Natural killer cell (primary cell): ENCODE results near the gene GNAS-AS1. TPM values are rescaled to one million over a fixed set of nuclear protein-coding genes. Genes with fewer than 3 reads are reported as not detected.

ENCODE experiments used
- ATAC-seq, 3 donors: fragments of 150-1000 bp in 2 of 3; fragments of 200-7000 bp in 1 of 3; cut with Tn5 transposase; 1 replicate in 1 of 3; 2 replicates in 2 of 3; pipeline ENCODE4 v1.10.0; 2021; ENCODE audit warnings: mild to moderate bottlenecking in 2 of 3, moderate library complexity in 2 of 3
- DNase-seq, 2 donors: peaks; one replicate each; pipeline versions ENCODE4 v3.0.0 to v3.0.0-alpha.2; 2013 to 2021; ENCODE audit warnings: mixed read lengths in 1 of 2
- H3K27ac ChIP-seq: one replicate; pipeline ENCODE4 v1.5.1; 2013; ENCODE audit warnings: mild to moderate bottlenecking, low read length
- H3K27me3 ChIP-seq: one replicate; pipeline ENCODE4 v1.6.1; 2013; ENCODE audit warnings: low read length; ENCODE audit not compliant: control insufficient read depth, insufficient read depth
- H3K36me3 ChIP-seq: one replicate; pipeline ENCODE4 v1.6.1; 2013; ENCODE audit warnings: low read length; ENCODE audit not compliant: control insufficient read depth, insufficient read depth
- H3K4me1 ChIP-seq: one replicate; pipeline ENCODE4 v1.6.1; 2013; ENCODE audit warnings: low read length; ENCODE audit not compliant: control insufficient read depth, insufficient read depth
- H3K4me3 ChIP-seq: one replicate; pipeline ENCODE4 v1.5.1; 2013; ENCODE audit warnings: low read length
- H3K9me3 ChIP-seq: one replicate; pipeline ENCODE4 v1.6.1; 2013; ENCODE audit warnings: low read length; ENCODE audit not compliant: control insufficient read depth, insufficient read depth
- H3K27ac Mint-ChIP-seq, 2 donors: one replicate each; pipeline ENCODE4 v1.8.0; 2022; ENCODE audit warnings: mild to moderate bottlenecking in 2 of 2, mixed read lengths in 2 of 2, moderate library complexity in 1 of 2
- H3K27me3 Mint-ChIP-seq, 2 donors: one replicate each; pipeline ENCODE4 v1.8.0; 2022; ENCODE audit warnings: low read depth in 2 of 2, mixed read lengths in 2 of 2
- H3K36me3 Mint-ChIP-seq: one replicate; pipeline ENCODE4 v1.8.0; 2022; ENCODE audit warnings: mixed read lengths
- H3K4me1 Mint-ChIP-seq, 2 donors: one replicate each; pipeline ENCODE4 v1.8.0; 2022; ENCODE audit warnings: mixed read lengths in 2 of 2
- H3K4me3 Mint-ChIP-seq: one replicate; pipeline ENCODE4 v1.8.0; 2022; ENCODE audit warnings: mild to moderate bottlenecking, moderate library complexity, mixed read lengths
- H3K9me3 Mint-ChIP-seq, 2 donors: one replicate each; pipeline ENCODE4 v1.8.0; 2022; ENCODE audit warnings: mixed read lengths in 2 of 2
- CTCF ChIP-seq: fragments of 200-600 bp; IDR thresholded peaks from one replicate; pipeline ENCODE4 v1.8.0; 2022; ENCODE audit warnings: antibody characterized with exemption
- WGBS: methylation state at CpG from one replicate; pipeline ENCODE4 v1.1.7; 2013; ENCODE audit warnings: missing lambda C conversion rate; ENCODE audit not compliant: insufficient coverage; 5-methylcytosine and 5-hydroxymethylcytosine counted together
- intact Hi-C: fragments of 100-400 bp; cut with micrococcal nuclease; formaldehyde crosslinking; loops from one replicate; pipeline ENCODE4 v1.14.2; 2022
- total RNA-seq, 4 donors: library from RNA; stranded (reverse); fragments of 120-200 nt in 1 of 4; gene quantifications; one replicate each; pipeline versions ENCODE4 v1.2.3 to v1.2.4, GENCODE V29; 2013 to 2022

The GNAS-AS1 gene
- total RNA-seq, 3 donors from 2014 or later (not counting 1 experiment from before 2014, with no cell fraction given), result 0.60 to 0.66 TPM; not detected in 1

GRCh38 chr20:58793512-58794420 is 56.9 kb downstream of the GNAS-AS1 start:
- Histone ChIP-seq H3K4me1 (no peaks in the 10 kb centered on the region), H3K27me3 (no peaks in the 10 kb centered on the region), H3K9me3 (no peaks in the 10 kb centered on the region), H3K27ac (no peak overlapping the region), H3K36me3 (no peaks in the 10 kb centered on the region), H3K4me3 (no peak overlapping the region)
- no peak overlapping the region for H3K27ac Mint-ChIP-seq
- H3K4me1 Mint-ChIP-seq, result no peaks in the 10 kb centered on the region
- no peaks in the 10 kb centered on the region for H3K36me3 Mint-ChIP-seq
- H3K27me3 Mint-ChIP-seq, result peaks cover 0 to 3% of the 10 kb centered on the region in 2 donors
- H3K9me3 Mint-ChIP-seq, result no peaks in the 10 kb centered on the region
- ATAC-seq, result no peak
- no peak for DNase-seq
- no peak overlapping the region for H3K4me3 Mint-ChIP-seq
- TF ChIP-seq CTCF, result no peak
- intact Hi-C loops, result no loop called here
- 85% methylated on average over 29 of the region's 29 CpGs for WGBS

- H3K27ac ChIP-seq, result no peak overlapping the region
- 86% methylated on average over 6 of the region's 7 CpGs for WGBS
- H3K4me1 ChIP-seq, result no peaks in the 10 kb centered on the region
- Mint-ChIP-seq H3K36me3 (no peaks in the 10 kb centered on the region), H3K4me3 (no peak overlapping the region), H3K4me1 (no peaks in the 10 kb centered on the region), H3K27me3 (peaks cover 0 to 5% of the 10 kb centered on the region in 2 donors), H3K9me3 (no peaks in the 10 kb centered on the region), H3K27ac (no peak overlapping the region)
- no peak for DNase-seq
- no peaks in the 10 kb centered on the region for H3K27me3 ChIP-seq
- TF ChIP-seq CTCF, result no peak
- H3K4me3 ChIP-seq, result no peak overlapping the region
- no peaks in the 10 kb centered on the region for H3K9me3 ChIP-seq
- ATAC-seq, result no peak
- intact Hi-C loops, result no loop called here
- no peaks in the 10 kb centered on the region for H3K36me3 ChIP-seq
Measured at GRCh38 chr20:58792426-58792825, 58.3 kb downstream of the GNAS-AS1 start.

- H3K9me3 Mint-ChIP-seq, result no peaks in the 10 kb centered on the region
- no peak for DNase-seq
- H3K4me3 Mint-ChIP-seq, result no peak overlapping the region
- no peak for ATAC-seq
- peaks cover 0 to 3% of the 10 kb centered on the region in 2 donors for H3K27me3 Mint-ChIP-seq
- no peaks in the 10 kb centered on the region for H3K27me3 ChIP-seq
- no peaks in the 10 kb centered on the region for H3K36me3 ChIP-seq
- H3K4me1 ChIP-seq, result no peaks in the 10 kb centered on the region
- no peaks in the 10 kb centered on the region for H3K9me3 ChIP-seq
- 68% methylated on average over 7 of the region's 7 CpGs for WGBS
- no peaks in the 10 kb centered on the region for H3K36me3 Mint-ChIP-seq
- no peak overlapping the region for H3K27ac Mint-ChIP-seq
- no peaks in the 10 kb centered on the region for H3K4me1 Mint-ChIP-seq
- no peak overlapping the region for H3K27ac ChIP-seq
- intact Hi-C loops, result no loop called here
- no peak for TF ChIP-seq CTCF
- no peak overlapping the region for H3K4me3 ChIP-seq
Measured at GRCh38 chr20:58791286-58791685, 59.4 kb downstream of the GNAS-AS1 start.
